ENCODE results near the gene ANKS3.

The ANKS3 gene

GRCh38 chr16:4656695-4657686 is 77.1 kb downstream of the ANKS3 start:
- peaks cover 26 to 76% of the 10 kb centered on the region in 2 donors for H3K36me3 ChIP-seq (replicated peaks in 1 of 2; ENCODE audit: control insufficient read depth in 2 of 2, insufficient read depth in 2 of 2, low read length in 2 of 2)
- H2AFZ ChIP-seq (ENCODE audit: low read length), result no peak overlapping the region
- H2BK12ac ChIP-seq (ENCODE audit: low read length), result no peak overlapping the region
- peaks cover 19% of the 10 kb centered on the region for H3K79me1 ChIP-seq (ENCODE audit: low read depth, low read length)
- H3K4me2 ChIP-seq (ENCODE audit: insufficient read depth, low read length, poor library complexity, severe bottlenecking), result no peak overlapping the region
- H3K9me3 ChIP-seq (replicated peaks in 1 of 2; ENCODE audit: control insufficient read depth in 2 of 2, insufficient read depth in 1 of 2, low read depth in 1 of 2, low read length in 2 of 2), result no peaks in the 10 kb centered on the region
- WGBS, 2 donors (ENCODE audit: extremely low coverage in 2 of 2, insufficient read length in 2 of 2, insufficient replicate concordance in 1 of 2), result no CpG with 5 or more reads among the region's 25 CpGs
- no peak overlapping the region for H3K27ac ChIP-seq (replicated peaks; ENCODE audit: low read length)
- H3K4me3 ChIP-seq (ENCODE audit: low read length in 2 of 2), result no peak overlapping the region
- no peak overlapping the region for H3K4ac ChIP-seq (ENCODE audit: low read length)
- no peak overlapping the region for H3K9ac ChIP-seq (ENCODE audit: low read depth, low read length, poor library complexity)
- H2BK120ac ChIP-seq (ENCODE audit: low read depth, low read length), result no peak overlapping the region
- H3K23ac ChIP-seq (ENCODE audit: low read depth, low read length, poor library complexity), result no peak overlapping the region
- peak overlapping the region; percentile 48 for H4K8ac ChIP-seq (ENCODE audit: low read depth, low read length)
- H3K14ac ChIP-seq (ENCODE audit: low read length), result no peak overlapping the region
- no peaks in the 10 kb centered on the region for H3K27me3 ChIP-seq (ENCODE audit: control insufficient read depth in 3 of 3, insufficient read depth in 3 of 3, low read depth in 1 of 3, low read length in 3 of 3)
- H2BK15ac ChIP-seq (ENCODE audit: low read length), result no peak overlapping the region
- DNase-seq (ENCODE audit: low spot score), result no peak
- peak overlapping the region; percentile 52 for H2AK5ac ChIP-seq (ENCODE audit: low read depth, low read length)
- H4K91ac ChIP-seq (ENCODE audit: low read depth, low read length, poor library complexity), result no peak overlapping the region
- peaks cover 2 to 18% of the 10 kb centered on the region in 2 donors for H3K4me1 ChIP-seq (ENCODE audit: control insufficient read depth in 2 of 2, insufficient read depth in 1 of 2, low read depth in 1 of 2, low read length in 2 of 2)
- no peak overlapping the region for H3K18ac ChIP-seq (ENCODE audit: low read length)
- H2BK5ac ChIP-seq (ENCODE audit: low read length), result no peak overlapping the region

GRCh38 chr16:4656221-4656620 is 77.8 kb downstream of the ANKS3 start:
- H3K4me1 ChIP-seq (ENCODE audit: control insufficient read depth in 2 of 2, insufficient read depth in 1 of 2, low read depth in 1 of 2, low read length in 2 of 2), result peaks cover 2 to 18% of the 10 kb centered on the region in 2 donors
- H3K79me1 ChIP-seq (ENCODE audit: low read depth, low read length), result peaks cover 12% of the 10 kb centered on the region
- H3K36me3 ChIP-seq (replicated peaks in 1 of 2; ENCODE audit: control insufficient read depth in 2 of 2, insufficient read depth in 2 of 2, low read length in 2 of 2), result peaks cover 23 to 76% of the 10 kb centered on the region in 2 donors
- H2AFZ ChIP-seq (ENCODE audit: low read length), result no peak overlapping the region
- no peak overlapping the region for H2BK12ac ChIP-seq (ENCODE audit: low read length)
- H2BK15ac ChIP-seq (ENCODE audit: low read length), result no peak overlapping the region
- H3K9me3 ChIP-seq (replicated peaks in 1 of 2; ENCODE audit: control insufficient read depth in 2 of 2, insufficient read depth in 1 of 2, low read depth in 1 of 2, low read length in 2 of 2), result no peaks in the 10 kb centered on the region
- no CpG with 5 or more reads among the region's 12 CpGs for WGBS, 2 donors (ENCODE audit: extremely low coverage in 2 of 2, insufficient read length in 2 of 2, insufficient replicate concordance in 1 of 2)
- no peak overlapping the region for H3K4ac ChIP-seq (ENCODE audit: low read length)
- no peak overlapping the region for H2BK5ac ChIP-seq (ENCODE audit: low read length)
- H2BK120ac ChIP-seq (ENCODE audit: low read depth, low read length), result no peak overlapping the region
- no peak overlapping the region for H3K9ac ChIP-seq (ENCODE audit: low read depth, low read length, poor library complexity)
- H4K91ac ChIP-seq (ENCODE audit: low read depth, low read length, poor library complexity), result no peak overlapping the region
- no peaks in the 10 kb centered on the region for H3K27me3 ChIP-seq (ENCODE audit: control insufficient read depth in 3 of 3, insufficient read depth in 3 of 3, low read depth in 1 of 3, low read length in 3 of 3)
- H4K8ac ChIP-seq (ENCODE audit: low read depth, low read length), result no peak overlapping the region
- H3K18ac ChIP-seq (ENCODE audit: low read length), result no peak overlapping the region
- H3K23ac ChIP-seq (ENCODE audit: low read depth, low read length, poor library complexity), result no peak overlapping the region
- H3K14ac ChIP-seq (ENCODE audit: low read length), result no peak overlapping the region
- H3K4me2 ChIP-seq (ENCODE audit: insufficient read depth, low read length, poor library complexity, severe bottlenecking), result no peak overlapping the region
- no peak overlapping the region for H2AK5ac ChIP-seq (ENCODE audit: low read depth, low read length)
- no peak overlapping the region for H3K27ac ChIP-seq (replicated peaks; ENCODE audit: low read length)
- no peak for DNase-seq (ENCODE audit: low spot score)
- no peak overlapping the region for H3K4me3 ChIP-seq (ENCODE audit: low read length in 2 of 2)

GRCh38 chr16:4655801-4656200 is 78.3 kb downstream of the ANKS3 start:
- Histone ChIP-seq H3K36me3 (replicated peaks in 1 of 2; ENCODE audit: control insufficient read depth in 2 of 2, insufficient read depth in 2 of 2, low read length in 2 of 2) (peaks cover 26 to 78% of the 10 kb centered on the region in 2 donors), H3K27ac (replicated peaks; ENCODE audit: low read length) (no peak overlapping the region)

GRCh38 chr16:4654964-4655590 is 79.0 kb downstream of the ANKS3 start:
- Histone ChIP-seq H2BK5ac (ENCODE audit: low read length) (no peak overlapping the region), H2BK15ac (ENCODE audit: low read length) (no peak overlapping the region), H3K18ac (ENCODE audit: low read length) (no peak overlapping the region), H4K8ac (ENCODE audit: low read depth, low read length) (no peak overlapping the region), H3K36me3 (replicated peaks in 1 of 2; ENCODE audit: control insufficient read depth in 2 of 2, insufficient read depth in 2 of 2, low read length in 2 of 2) (peaks cover 26 to 84% of the 10 kb centered on the region in 2 donors), H3K9ac (ENCODE audit: low read depth, low read length, poor library complexity) (no peak overlapping the region), H2BK12ac (ENCODE audit: low read length) (no peak overlapping the region), H3K14ac (ENCODE audit: low read length) (no peak overlapping the region), H3K27me3 (ENCODE audit: control insufficient read depth in 3 of 3, insufficient read depth in 3 of 3, low read depth in 1 of 3, low read length in 3 of 3) (no peaks in the 10 kb centered on the region), H3K79me1 (ENCODE audit: low read depth, low read length) (peaks cover 12% of the 10 kb centered on the region), H3K4ac (ENCODE audit: low read length) (no peak overlapping the region), H3K9me3 (replicated peaks in 1 of 2; ENCODE audit: control insufficient read depth in 2 of 2, insufficient read depth in 1 of 2, low read depth in 1 of 2, low read length in 2 of 2) (no peaks in the 10 kb centered on the region), H3K4me2 (ENCODE audit: insufficient read depth, low read length, poor library complexity, severe bottlenecking) (no peak overlapping the region), H3K4me3 (ENCODE audit: low read length in 2 of 2) (no peak overlapping the region), H2AFZ (ENCODE audit: low read length) (no peak overlapping the region), H3K4me1 (ENCODE audit: control insufficient read depth in 2 of 2, insufficient read depth in 1 of 2, low read depth in 1 of 2, low read length in 2 of 2) (peaks cover 0 to 10% of the 10 kb centered on the region in 2 donors), H3K27ac (replicated peaks; ENCODE audit: low read length) (no peak overlapping the region), H2BK120ac (ENCODE audit: low read depth, low read length) (no peak overlapping the region), H3K23ac (ENCODE audit: low read depth, low read length, poor library complexity) (peak overlapping the region; percentile 89), H2AK5ac (ENCODE audit: low read depth, low read length) (no peak overlapping the region), H4K91ac (ENCODE audit: low read depth, low read length, poor library complexity) (no peak overlapping the region)
- no CpG with 5 or more reads among the region's 12 CpGs for WGBS, 2 donors (ENCODE audit: extremely low coverage in 2 of 2, insufficient read length in 2 of 2, insufficient replicate concordance in 1 of 2)
- DNase-seq (ENCODE audit: low spot score), result no peak

More at GRCh38 chr16:4655801-4656200, 78.3 kb downstream of the ANKS3 start:
- Histone ChIP-seq H3K4me1 (ENCODE audit: control insufficient read depth in 2 of 2, insufficient read depth in 1 of 2, low read depth in 1 of 2, low read length in 2 of 2) (peaks cover 2 to 16% of the 10 kb centered on the region in 2 donors), H3K9ac (ENCODE audit: low read depth, low read length, poor library complexity) (no peak overlapping the region), H2AFZ (ENCODE audit: low read length) (no peak overlapping the region), H3K27me3 (ENCODE audit: control insufficient read depth in 3 of 3, insufficient read depth in 3 of 3, low read depth in 1 of 3, low read length in 3 of 3) (no peaks in the 10 kb centered on the region), H3K23ac (ENCODE audit: low read depth, low read length, poor library complexity) (peak overlapping the region; percentile 89), H3K14ac (ENCODE audit: low read length) (no peak overlapping the region), H3K9me3 (replicated peaks in 1 of 2; ENCODE audit: control insufficient read depth in 2 of 2, insufficient read depth in 1 of 2, low read depth in 1 of 2, low read length in 2 of 2) (no peaks in the 10 kb centered on the region), H3K4ac (ENCODE audit: low read length) (no peak overlapping the region), H3K4me3 (ENCODE audit: low read length in 2 of 2) (no peak overlapping the region), H2BK5ac (ENCODE audit: low read length) (no peak overlapping the region), H2BK15ac (ENCODE audit: low read length) (no peak overlapping the region), H2BK12ac (ENCODE audit: low read length) (no peak overlapping the region), H2BK120ac (ENCODE audit: low read depth, low read length) (no peak overlapping the region), H3K79me1 (ENCODE audit: low read depth, low read length) (peaks cover 13% of the 10 kb centered on the region), H3K18ac (ENCODE audit: low read length) (no peak overlapping the region), H4K8ac (ENCODE audit: low read depth, low read length) (no peak overlapping the region), H4K91ac (ENCODE audit: low read depth, low read length, poor library complexity) (no peak overlapping the region), H2AK5ac (ENCODE audit: low read depth, low read length) (no peak overlapping the region), H3K4me2 (ENCODE audit: insufficient read depth, low read length, poor library complexity, severe bottlenecking) (no peak overlapping the region)
- WGBS, 2 donors (ENCODE audit: extremely low coverage in 2 of 2, insufficient read length in 2 of 2, insufficient replicate concordance in 1 of 2), result no CpG with 5 or more reads among the region's 6 CpGs
- no peak for DNase-seq (ENCODE audit: low spot score)

Measured in neuronal stem cell (in vitro differentiated cells).